ENCODE data around the gene CYSTM1.
"Not testable (repeated sequence)": the region's sequence is repeated elsewhere in the genome, so short reads cannot be mapped to it uniquely, and the experiment has no call there.

DNA sequence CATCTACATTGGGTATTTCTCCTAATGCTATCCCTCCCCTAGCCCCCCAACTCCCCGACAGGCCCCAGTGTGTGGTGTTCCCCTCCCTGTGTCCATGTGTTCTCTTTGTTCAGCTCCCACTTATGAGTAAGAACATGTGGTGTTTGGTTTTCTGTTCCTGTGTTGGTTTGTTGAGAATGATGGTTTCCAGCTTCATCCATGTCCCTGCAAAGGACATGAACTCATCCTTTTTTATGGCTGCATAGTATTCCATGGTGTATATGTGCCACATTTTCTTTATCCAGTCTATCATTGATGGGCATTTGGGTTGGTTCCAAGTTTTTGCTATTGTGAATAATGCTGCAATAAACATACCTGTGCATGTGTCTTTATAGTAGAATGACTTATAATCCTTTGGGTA lies 23.9 kb downstream of the CYSTM1 start:
- TF ChIP-seq EP300 (conservative IDR thresholded peaks at IDR 0.05; ENCODE audit: poor library complexity, severe bottlenecking); EZH2 (IDR thresholded peaks at IDR 0.05; ENCODE audit: borderline replicate concordance, insufficient read depth, low read length, poor library complexity, severe bottlenecking); POLR2AphosphoS5 (IDR thresholded peaks at IDR 0.05); SMC3 (conservative IDR thresholded peaks at IDR 0.05; ENCODE audit: poor library complexity); RAD21 (conservative IDR thresholded peaks at IDR 0.05); MXI1 (conservative IDR thresholded peaks at IDR 0.05; ENCODE audit: poor library complexity, severe bottlenecking): not testable (repeated sequence)
- TF ChIP-seq, protein P1, sequence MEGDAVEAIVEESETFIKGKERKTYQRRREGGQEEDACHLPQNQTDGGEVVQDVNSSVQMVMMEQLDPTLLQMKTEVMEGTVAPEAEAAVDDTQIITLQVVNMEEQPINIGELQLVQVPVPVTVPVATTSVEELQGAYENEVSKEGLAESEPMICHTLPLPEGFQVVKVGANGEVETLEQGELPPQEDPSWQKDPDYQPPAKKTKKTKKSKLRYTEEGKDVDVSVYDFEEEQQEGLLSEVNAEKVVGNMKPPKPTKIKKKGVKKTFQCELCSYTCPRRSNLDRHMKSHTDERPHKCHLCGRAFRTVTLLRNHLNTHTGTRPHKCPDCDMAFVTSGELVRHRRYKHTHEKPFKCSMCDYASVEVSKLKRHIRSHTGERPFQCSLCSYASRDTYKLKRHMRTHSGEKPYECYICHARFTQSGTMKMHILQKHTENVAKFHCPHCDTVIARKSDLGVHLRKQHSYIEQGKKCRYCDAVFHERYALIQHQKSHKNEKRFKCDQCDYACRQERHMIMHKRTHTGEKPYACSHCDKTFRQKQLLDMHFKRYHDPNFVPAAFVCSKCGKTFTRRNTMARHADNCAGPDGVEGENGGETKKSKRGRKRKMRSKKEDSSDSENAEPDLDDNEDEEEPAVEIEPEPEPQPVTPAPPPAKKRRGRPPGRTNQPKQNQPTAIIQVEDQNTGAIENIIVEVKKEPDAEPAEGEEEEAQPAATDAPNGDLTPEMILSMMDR (IDR thresholded peaks at IDR 0.05; ENCODE audit: poor library complexity, severe bottlenecking), result not testable (repeated sequence)
- TF ChIP-seq, protein P2, sequence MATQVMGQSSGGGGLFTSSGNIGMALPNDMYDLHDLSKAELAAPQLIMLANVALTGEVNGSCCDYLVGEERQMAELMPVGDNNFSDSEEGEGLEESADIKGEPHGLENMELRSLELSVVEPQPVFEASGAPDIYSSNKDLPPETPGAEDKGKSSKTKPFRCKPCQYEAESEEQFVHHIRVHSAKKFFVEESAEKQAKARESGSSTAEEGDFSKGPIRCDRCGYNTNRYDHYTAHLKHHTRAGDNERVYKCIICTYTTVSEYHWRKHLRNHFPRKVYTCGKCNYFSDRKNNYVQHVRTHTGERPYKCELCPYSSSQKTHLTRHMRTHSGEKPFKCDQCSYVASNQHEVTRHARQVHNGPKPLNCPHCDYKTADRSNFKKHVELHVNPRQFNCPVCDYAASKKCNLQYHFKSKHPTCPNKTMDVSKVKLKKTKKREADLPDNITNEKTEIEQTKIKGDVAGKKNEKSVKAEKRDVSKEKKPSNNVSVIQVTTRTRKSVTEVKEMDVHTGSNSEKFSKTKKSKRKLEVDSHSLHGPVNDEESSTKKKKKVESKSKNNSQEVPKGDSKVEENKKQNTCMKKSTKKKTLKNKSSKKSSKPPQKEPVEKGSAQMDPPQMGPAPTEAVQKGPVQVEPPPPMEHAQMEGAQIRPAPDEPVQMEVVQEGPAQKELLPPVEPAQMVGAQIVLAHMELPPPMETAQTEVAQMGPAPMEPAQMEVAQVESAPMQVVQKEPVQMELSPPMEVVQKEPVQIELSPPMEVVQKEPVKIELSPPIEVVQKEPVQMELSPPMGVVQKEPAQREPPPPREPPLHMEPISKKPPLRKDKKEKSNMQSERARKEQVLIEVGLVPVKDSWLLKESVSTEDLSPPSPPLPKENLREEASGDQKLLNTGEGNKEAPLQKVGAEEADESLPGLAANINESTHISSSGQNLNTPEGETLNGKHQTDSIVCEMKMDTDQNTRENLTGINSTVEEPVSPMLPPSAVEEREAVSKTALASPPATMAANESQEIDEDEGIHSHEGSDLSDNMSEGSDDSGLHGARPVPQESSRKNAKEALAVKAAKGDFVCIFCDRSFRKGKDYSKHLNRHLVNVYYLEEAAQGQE (IDR thresholded peaks at IDR 0.05; ENCODE audit: borderline replicate concordance), result not testable (repeated sequence)

Measured in neural cell (in vitro differentiated cells).